HG02763 (cell line): Measurements from ENCODE around the gene WASF3.
"Not testable (repeated sequence)": the region's sequence is repeated elsewhere in the genome, so short reads cannot be mapped to it uniquely, and the experiment has no call there.

Source experiments
- ATAC-seq: cut with Tn5 transposase; IDR thresholded peaks from one replicate; pipeline ENCODE4 v1.9.1; 2021; ENCODE audit warnings: mild to moderate bottlenecking, moderate library complexity; ENCODE audit not compliant: unreplicated experiment

Gene WASF3

DNA sequence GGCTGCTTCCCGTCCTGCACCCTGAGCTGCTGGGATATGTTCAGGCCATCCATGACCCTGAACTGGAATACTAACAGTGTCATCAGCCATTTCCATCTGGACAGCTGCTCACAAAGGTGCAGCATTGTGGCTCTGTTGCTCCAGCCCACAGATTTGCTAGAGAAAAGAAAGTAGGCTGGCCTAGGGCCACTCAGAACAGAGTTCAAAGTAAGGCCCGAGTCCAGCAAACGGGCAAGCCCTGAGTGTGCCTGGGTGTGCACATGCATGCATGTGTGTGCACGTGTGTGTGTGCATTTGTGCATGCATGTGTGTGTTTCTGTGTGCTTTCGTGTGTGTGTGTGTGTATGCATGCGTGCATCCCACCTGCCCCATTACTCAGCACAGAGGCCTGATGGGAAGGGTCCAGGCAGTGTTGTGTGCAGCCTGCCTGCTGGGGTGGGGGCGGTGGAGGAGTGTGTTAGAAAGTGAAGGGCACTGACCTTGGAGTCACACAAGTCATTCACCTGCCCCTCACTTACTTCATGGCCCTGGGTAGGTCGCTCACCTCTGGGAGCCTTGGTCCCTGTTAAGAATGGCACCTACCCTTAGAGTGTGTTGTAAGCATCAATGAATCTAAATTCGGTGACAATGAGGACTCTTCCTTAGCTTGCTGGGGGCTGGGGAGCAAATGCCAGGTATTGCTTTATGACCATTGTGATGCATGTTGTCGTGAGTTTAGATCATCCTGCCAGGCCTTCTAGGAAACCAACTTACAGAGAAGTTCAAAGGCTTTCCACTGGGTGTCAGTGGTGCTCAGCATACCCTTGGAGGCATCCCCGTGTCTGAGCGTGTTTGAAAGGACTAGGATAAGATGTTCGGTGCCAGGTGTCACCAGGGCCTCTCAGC lies 149.9 kb downstream of the WASF3 start:
- ATAC-seq = no peak

DNA sequence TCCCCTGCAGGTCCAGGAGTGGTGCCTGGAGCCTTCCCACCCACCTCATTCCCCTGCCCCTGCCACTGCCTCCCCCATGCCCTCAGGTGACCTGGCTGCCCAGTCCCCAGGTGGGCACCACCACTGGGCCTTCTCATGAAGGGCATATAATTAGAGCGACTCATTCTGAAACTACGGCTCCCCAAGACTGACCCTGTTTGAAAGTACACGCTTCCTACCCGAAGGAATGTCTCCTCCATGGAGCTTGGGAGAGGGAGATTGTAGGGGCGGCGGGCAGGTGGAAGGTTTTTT lies 150.5 kb downstream of the WASF3 start:
- ATAC-seq = no peak

DNA sequence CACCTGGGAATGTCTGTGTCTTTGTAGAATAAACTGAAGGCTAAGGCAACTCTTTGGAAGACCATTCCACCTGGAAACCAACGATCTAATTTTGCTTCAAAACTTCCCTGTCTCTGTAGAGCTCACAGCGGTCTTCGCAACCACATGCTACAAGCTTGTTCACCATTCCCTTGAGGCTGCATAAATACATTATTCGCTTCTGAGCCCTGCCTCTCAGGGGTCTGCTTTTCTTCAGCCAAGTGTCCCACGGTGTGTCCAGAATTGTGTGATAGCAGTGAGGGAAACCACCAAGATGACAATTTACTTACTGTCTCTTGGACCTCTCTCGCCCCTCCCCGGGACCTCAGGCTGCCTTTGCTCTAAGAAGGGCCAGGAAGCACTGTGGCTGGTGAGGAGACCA lies 152.0 kb downstream of the WASF3 start:
- no peak for ATAC-seq

DNA sequence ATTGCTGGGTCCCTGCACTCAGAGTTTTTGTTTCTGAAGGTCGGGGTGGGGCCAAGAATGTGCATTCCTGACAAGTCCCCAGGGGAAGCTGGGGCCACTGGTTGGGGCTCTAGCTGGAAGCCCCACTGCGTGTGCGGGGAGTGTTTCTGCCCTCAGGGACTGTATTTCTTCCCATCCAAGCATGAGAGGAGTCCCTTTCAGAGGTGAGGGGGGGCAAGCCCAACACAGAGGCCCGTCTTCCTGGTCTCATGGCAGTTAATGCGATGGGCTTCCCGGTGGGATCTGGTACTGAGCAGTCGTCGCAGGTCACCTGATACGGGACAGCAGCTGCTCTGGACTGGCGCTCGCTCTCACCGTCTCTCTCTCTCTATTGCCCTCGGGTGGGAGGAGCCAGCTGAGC lies 152.7 kb downstream of the WASF3 start:
- ATAC-seq = no peak

DNA sequence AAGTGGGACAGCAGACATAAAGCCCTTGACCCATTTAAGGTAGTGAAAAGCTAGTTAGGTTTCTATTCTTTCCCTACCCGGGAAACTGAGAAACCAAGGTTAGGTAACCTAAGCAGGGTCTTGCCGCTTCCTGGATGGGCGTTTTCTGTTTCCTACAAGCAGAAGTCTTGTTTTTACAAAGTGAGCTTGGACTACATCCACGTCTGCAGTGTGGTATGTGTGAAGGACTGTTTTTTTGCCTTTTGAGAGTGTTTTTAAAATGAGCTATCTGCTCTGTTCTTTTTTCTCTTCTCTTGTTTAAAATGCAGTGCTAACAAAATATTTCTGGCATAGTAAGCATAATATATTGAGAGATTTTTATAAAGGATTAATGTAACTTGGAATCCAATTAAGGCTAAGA lies 153.7 kb downstream of the WASF3 start:
- no peak for ATAC-seq

DNA sequence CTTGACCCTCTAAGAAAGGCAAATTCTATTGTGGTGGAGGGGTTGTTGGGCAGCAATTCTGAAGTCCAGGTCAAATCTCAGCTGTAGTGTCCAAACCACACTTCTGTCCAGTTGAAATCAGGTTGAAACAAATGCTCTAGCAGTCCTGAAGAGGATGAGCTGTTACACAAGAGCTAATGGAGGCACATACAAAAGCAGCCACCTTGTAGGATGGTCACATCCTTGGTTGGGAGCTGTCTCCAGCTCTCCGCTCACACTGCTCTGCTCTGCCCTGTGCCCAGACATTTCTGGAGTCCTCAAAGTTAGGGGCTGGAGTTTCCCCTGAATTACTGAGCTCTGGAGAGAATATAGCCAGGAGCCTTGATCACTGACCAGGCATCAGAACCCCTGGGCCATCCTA lies 155.9 kb downstream of the WASF3 start:
- ATAC-seq = no peak

DNA sequence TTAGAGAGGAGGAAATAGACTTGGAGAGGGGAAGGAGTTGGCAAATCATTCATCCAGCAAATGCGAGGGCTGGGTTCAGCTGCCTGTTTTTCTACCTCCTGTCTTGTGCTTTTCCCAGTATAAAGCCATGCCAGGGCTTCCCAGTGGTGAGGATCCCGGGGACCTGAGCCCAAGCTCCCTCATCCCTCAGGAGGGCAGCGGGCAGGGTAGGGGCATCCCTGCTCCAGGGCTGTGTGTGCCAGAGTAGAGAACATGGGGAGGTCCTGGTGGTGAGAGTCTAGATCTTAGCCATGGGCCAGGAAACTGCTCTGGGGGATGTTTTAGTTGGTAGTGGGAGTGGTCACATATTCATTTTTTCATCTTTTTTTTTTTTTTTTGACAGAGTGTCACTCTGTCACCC lies 159.5 kb downstream of the WASF3 start:
- ATAC-seq = no peak

DNA sequence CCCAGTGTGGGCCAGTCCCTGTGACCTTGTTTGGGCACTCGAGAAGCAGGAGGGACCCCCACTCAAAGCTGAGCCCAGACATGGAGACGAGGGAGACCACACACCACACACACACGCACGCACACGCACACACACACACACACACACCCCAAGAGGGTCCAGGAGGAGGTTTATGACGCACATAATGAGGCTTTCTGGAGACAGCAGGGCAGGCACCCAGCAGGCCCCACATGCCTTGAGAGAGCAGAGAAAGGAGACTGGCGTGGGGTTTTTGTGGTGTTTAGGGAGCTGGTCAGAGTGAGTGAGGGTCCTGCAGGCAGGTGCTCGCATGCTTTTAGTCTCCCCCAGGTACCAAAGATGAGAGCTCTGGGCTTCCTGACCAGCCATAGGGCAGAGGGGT lies 160.7 kb downstream of the WASF3 start:
- no peak for ATAC-seq

DNA sequence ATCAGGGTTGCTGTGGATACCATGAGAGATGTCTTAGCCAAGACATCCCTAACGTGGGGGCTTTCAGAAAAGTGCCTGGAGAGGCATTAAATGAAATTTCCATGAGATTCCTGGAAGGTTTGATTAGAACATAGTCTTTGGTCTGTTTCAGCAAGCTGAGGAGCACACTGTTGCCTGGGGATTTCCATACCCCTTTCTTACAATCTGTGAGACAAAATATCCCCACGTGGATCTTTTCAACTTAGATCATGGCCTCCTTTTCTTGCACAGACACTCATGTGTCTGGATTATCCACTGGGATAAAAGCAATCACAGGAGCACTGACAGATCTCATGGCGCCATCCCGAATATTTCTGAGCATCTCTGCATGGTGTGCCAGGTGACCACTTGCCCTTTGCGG lies 161.4 kb downstream of the WASF3 start:
- ATAC-seq = no peak

DNA sequence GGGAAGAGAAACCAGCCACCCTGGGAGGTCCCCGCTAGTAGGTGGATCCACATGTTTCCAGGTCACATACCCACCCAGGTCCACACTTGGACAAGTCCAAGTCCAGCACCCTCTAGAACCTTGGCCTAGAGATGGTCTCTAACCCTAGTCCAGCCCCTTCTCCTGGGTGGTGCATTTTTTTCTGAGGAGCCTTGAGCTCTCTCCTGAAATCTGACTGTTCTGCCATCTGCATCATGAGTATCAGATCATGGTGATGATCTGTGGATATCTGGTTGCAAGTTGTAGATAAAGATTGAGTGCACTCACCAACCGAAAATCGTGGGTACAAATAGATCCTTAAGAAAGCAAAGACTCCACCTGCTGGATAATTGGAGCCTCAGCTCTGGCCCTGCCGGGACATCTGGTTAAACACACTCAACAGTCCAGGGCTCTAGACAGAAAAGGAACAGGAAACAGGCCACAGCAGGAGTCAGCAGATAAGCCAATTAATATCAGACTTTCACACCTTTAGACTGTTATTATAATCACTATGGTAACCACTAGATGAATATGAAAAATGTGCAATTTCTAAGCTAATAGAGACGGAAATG lies 162.0 kb downstream of the WASF3 start:
- ATAC-seq = no peak

DNA sequence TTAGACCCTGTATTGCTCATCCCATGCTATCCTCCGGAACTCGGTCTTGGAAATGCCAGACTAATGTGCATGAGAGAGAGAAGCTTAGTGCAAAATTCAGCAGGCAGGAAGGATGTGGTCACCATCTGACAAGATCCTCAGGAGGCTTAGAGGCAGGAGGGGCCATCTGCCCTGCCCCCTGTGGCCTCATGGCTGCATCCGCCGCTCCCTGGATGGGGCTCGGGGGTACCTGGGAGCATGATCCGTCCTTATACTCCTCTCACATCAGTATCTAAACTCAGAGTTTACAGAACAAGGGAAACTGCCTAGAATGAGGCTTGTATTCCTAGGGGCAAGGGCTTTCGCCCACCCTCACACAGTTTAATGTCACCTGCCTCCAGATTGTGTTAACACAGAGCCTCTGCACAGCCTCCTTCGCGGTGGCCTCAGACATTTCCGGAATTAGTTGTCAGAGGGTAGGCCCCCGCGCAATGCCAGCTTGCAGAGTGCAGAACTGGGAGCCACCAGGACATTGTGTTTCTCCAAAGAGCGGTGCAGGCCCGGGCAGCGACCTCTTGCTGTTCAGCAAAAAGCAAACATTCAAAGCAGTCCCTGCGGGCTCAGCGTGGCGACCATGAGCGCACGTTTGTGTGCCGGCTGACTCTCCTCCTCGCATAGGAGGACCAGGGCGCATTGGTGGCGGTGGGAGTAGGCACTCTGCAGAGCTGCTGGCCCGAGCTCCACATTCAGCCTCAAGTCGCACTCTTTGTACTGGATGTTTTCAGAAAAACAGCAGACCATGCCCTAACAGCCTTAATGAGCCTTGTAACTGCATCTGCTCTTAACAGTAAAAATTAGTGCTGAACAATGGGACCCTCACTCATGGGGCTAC lies 164.0 kb downstream of the WASF3 start:
- ATAC-seq = no peak

DNA sequence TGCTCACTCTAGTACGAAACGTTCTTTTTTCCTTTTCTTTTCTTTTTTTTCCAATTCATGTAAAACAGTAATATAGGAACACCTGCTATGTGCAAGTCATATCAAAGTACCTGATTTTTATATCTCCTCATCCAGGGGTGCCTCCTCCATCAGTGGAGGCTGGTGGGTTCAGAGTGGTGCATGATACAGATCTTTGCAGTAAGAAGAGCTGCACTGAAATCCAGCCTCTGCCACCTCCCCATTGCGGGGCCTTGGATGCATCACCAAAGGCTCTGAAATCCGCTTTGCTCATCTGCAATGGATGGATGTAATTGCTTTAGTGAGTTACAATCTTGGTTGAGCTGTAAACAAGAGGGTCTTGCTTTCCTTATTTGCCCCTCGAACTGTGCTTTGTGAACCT lies 164.8 kb downstream of the WASF3 start:
- no peak for ATAC-seq

DNA sequence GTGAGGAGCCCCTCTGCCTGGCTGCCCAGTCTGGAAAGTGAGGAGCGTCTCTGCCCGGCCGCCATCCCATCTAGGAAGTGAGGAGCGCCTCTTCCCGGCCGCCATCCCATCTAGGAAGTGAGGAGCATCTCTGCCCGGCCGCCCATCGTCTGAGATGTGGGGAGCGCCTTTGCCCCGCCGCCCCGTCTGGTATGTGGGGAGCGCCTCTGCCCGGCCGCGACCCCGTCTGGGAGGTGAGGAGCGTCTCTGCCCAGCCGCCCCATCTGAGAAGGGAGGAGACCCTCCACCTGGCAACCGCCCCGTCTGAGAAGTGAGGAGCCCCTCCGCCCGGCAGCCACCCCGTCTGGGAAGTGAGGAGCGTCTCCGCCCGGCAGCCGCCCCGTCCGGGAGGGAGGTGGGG lies 166.1 kb downstream of the WASF3 start:
- ATAC-seq = not testable (repeated sequence)

DNA sequence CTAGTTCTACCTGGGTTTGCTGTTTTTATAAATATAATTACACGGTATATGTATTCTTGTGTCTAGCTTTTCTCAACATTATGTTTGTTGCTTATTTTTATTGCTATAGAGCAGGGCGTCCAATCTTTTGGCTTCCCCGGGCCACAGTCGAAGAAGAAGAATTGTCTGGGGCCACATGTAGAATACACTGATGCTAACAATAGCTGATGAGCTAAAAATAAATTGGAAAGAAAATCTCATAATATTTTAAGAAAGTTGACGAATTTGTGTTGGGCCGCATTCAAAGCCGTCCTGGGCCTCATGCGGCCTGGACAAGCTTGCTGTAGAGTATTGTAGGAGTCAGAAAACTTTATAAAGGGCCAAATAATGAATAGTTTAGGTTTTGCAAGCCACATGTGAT lies 169.2 kb downstream of the WASF3 start:
- ATAC-seq = no peak

DNA sequence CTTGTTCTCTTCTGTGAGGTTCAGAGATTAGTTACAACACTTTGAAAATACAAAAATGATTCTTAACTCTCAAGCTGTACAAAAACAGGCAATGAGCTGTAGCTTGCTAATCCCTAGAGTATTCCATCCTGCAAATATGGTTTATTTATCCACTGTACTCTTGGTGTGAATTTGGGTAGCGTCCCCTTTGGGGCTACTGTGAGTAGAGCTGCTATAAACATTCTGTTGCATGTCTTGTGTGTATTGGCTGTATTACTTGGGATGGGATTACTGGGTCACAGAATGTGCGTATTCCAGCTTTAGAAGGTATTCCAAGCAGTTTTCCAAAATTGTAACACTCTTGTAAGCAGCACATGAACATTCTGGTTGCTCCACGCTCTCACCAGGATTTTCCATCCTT lies 169.6 kb downstream of the WASF3 start:
- no peak for ATAC-seq

DNA sequence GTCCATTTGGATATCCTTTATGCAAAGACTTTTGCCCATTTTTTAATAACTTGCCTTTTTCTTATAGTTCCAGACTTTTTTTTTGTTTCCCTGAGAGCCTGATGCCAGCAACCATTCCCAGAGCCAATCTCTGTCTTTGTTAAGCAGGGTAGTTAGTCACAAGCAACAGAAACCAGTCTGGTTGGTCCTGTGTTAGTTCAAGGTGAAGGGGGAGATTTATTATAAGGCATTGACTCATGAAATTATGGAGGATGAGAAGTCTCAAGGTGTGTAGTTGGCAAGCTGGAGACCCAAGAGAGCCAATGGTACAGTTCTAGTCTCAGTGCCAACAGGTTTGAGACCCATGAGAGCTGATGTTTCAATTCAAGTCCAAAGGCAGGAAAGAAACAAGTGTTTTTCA lies 170.2 kb downstream of the WASF3 start:
- ATAC-seq = no peak

DNA sequence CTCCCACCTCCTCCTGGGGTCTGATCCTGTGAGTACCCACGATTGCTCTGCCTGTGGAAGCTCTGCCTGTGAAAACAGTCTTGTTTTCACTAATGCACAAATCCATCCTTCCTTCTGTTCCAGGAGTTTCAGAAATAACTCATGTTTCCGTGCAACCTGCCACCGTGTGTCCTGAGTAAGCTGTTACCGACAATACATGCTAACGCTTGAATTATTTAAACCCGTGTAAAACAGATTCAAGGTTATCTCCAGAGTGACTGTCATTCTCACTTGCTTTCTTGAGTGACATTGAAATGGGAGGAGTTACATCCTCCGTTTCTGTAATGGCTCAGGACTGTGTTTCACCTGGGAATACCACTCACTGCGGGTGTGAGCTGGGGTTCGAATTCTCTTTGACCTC lies 178.2 kb downstream of the WASF3 start:
- ATAC-seq = no peak
